ENCODE data around the gene PNPLA2.
A peak's percentile ranks its signal among the peaks of the same experiment; 100 is the strongest.

PNPLA2 gene

DNA sequence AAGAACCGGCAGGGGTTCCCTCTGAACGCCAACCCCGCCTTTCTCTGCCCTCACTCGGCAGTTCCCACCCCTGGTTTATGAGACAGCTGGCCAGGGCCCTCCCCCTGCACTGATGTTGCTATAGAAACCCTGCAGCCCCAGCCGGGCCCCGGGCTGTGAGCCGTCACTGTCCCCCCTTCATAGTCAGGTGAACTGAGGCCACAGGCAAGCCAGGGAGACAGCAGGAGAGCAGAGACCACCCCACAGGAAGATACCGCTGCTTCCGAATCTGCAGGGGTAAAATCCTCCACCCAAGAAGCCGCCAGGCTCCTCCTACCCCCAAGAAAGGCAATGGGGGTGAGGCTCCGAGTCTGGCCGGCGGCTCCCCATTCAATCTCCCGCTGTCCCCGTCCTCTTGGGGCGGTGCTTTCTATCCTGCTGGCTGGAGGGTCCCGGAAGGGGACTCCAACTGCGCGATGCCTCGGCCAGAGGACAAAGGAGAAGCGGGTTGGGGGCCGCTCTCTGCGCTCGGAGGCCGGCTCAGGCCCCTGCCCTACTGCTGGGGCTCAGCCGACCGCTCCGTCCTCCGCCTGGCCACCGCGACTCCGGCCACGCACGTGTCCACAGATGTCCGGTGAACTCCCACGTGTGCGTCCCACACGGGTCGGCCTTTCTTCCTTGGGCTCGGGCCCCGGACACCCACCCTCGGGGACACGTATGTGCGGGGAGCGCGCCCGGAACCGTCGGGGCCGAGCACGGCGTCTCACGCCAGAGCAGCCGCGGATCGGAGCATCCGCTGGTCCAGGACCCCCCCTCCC, 21.2 kb upstream of the PNPLA2 start:
- Histone ChIP-seq H3K4me1 (ENCODE audit: insufficient read depth, insufficient read length) (peaks cover 38% of the 10 kb centered on the region), H3K9me3 (ENCODE audit: insufficient read depth, low read length) (no peaks in the 10 kb centered on the region), H3K36me3 (ENCODE audit: insufficient read depth, insufficient read length, low read length) (peaks cover 60% of the 10 kb centered on the region), H3K27me3 (ENCODE audit: insufficient read depth, insufficient read length) (no peaks in the 10 kb centered on the region), H3K4me3 (ENCODE audit: insufficient read length, low read depth) (peak overlapping the region; percentile 94), H3K9ac (ENCODE audit: insufficient read length, low read depth) (peak overlapping the region; percentile 88)
- no peak for DNase-seq (ENCODE audit: low read depth, low spot score)
- TF ChIP-seq SUZ12 (IDR thresholded peaks at IDR 0.05; ENCODE audit: extremely low read depth, insufficient read depth, insufficient read length) = no peak
- no peak for TF ChIP-seq ZNF274 (IDR thresholded peaks at IDR 0.05; ENCODE audit: low read depth, low read length)
- no peak for TF ChIP-seq YY1 (IDR thresholded peaks at IDR 0.05; ENCODE audit: insufficient read depth, insufficient read length)

- H3K9ac ChIP-seq (ENCODE audit: insufficient read length, low read depth) = peak within 1 kb of the TSS; percentile 88
- DNase-seq (ENCODE audit: low read depth, low spot score) = no peak
- peaks cover 40% of the 10 kb centered on the region for H3K4me1 ChIP-seq (ENCODE audit: insufficient read depth, insufficient read length)
Measured at GRCh38 chr11:798093-798713, 20.5 kb upstream of the PNPLA2 start, which contains the start of gene SLC25A22. Gene SLC25A22, minus strand, starts transcription at chr11:798281. Its CDS starts 3,275 bp downstream, at chr11:795006.

DNA sequence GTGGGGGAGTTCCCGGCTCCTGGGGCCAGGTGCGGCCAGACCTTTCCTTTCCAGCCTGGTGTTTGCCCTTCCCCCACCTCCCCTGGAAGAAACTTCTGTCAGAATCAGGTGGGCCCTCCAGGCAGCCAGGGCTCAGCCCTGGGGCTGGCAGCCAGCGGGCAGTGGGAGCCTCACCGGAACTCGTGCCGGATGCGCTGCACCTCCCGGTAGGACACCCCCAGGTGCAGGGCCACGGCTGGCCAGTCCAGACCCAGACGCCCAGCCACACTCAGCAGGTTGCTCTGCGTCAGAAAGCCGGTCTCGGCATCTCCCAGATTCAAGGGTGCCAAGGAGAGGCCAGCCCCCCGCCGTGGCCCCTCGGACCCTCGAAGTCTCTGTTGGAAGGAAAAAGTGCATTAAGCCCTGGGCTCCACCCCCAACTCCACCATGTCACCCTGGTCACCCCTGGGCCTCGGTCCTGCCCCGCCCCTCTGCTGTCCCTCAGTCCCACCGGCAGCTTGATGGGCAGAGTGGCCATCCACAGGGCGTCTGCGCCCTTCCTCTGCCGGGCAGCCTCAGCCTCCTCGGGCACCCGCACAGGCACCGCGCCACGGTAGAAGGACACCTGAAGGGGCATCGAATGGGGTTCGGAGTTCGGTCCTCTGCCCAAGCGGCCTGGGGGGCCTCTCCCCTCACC, 18.9 kb upstream of the PNPLA2 start:
- Histone ChIP-seq H3K36me3 (ENCODE audit: insufficient read depth, insufficient read length, low read length) (peaks cover 53% of the 10 kb centered on the region), H3K9ac (ENCODE audit: insufficient read length, low read depth) (peak overlapping the region; percentile 50), H3K4me1 (ENCODE audit: insufficient read depth, insufficient read length) (peaks cover 42% of the 10 kb centered on the region), H3K4me3 (ENCODE audit: insufficient read length, low read depth) (no peak overlapping the region), H3K9me3 (ENCODE audit: insufficient read depth, low read length) (no peaks in the 10 kb centered on the region), H3K27me3 (ENCODE audit: insufficient read depth, insufficient read length) (no peaks in the 10 kb centered on the region)
- no peak for DNase-seq (ENCODE audit: low read depth, low spot score)
- TF ChIP-seq YY1 (IDR thresholded peaks at IDR 0.05; ENCODE audit: insufficient read depth, insufficient read length) = no peak
- TF ChIP-seq SUZ12 (IDR thresholded peaks at IDR 0.05; ENCODE audit: extremely low read depth, insufficient read depth, insufficient read length) = no peak
- TF ChIP-seq ZNF274 (IDR thresholded peaks at IDR 0.05; ENCODE audit: low read depth, low read length) = no peak

More at GRCh38 chr11:798093-798713, 20.5 kb upstream of the PNPLA2 start, which contains the start of gene SLC25A22:
- no peaks in the 10 kb centered on the region for H3K27me3 ChIP-seq (ENCODE audit: insufficient read depth, insufficient read length)
- TF ChIP-seq YY1 (IDR thresholded peaks at IDR 0.05; ENCODE audit: insufficient read depth, insufficient read length) = no peak
- TF ChIP-seq SUZ12 (IDR thresholded peaks at IDR 0.05; ENCODE audit: extremely low read depth, insufficient read depth, insufficient read length) = no peak
- TF ChIP-seq ZNF274 (IDR thresholded peaks at IDR 0.05; ENCODE audit: low read depth, low read length) = no peak
- no peaks in the 10 kb centered on the region for H3K9me3 ChIP-seq (ENCODE audit: insufficient read depth, low read length)
- peak within 1 kb of the TSS; percentile 94 for H3K4me3 ChIP-seq (ENCODE audit: insufficient read length, low read depth)
- peaks cover 61% of the 10 kb centered on the region for H3K36me3 ChIP-seq (ENCODE audit: insufficient read depth, insufficient read length, low read length)

GRCh38 chr11:800473-800872, 18.2 kb upstream of the PNPLA2 start:
- peak overlapping the region; percentile 21 for H3K9ac ChIP-seq (ENCODE audit: insufficient read length, low read depth)
- H3K27me3 ChIP-seq (ENCODE audit: insufficient read depth, insufficient read length) = no peaks in the 10 kb centered on the region
- H3K4me3 ChIP-seq (ENCODE audit: insufficient read length, low read depth) = no peak overlapping the region
- H3K36me3 ChIP-seq (ENCODE audit: insufficient read depth, insufficient read length, low read length) = peaks cover 52% of the 10 kb centered on the region
- H3K4me1 ChIP-seq (ENCODE audit: insufficient read depth, insufficient read length) = peaks cover 37% of the 10 kb centered on the region
- no peak for DNase-seq (ENCODE audit: low read depth, low spot score)
- TF ChIP-seq ZNF274 (IDR thresholded peaks at IDR 0.05; ENCODE audit: low read depth, low read length) (no peak), YY1 (IDR thresholded peaks at IDR 0.05; ENCODE audit: insufficient read depth, insufficient read length) (no peak), SUZ12 (IDR thresholded peaks at IDR 0.05; ENCODE audit: extremely low read depth, insufficient read depth, insufficient read length) (no peak)
- no peaks in the 10 kb centered on the region for H3K9me3 ChIP-seq (ENCODE audit: insufficient read depth, low read length)

- DNase-seq (ENCODE audit: low read depth, low spot score) = no peak
Measured at GRCh38 chr11:801097-801780, 17.5 kb upstream of the PNPLA2 start.

DNA sequence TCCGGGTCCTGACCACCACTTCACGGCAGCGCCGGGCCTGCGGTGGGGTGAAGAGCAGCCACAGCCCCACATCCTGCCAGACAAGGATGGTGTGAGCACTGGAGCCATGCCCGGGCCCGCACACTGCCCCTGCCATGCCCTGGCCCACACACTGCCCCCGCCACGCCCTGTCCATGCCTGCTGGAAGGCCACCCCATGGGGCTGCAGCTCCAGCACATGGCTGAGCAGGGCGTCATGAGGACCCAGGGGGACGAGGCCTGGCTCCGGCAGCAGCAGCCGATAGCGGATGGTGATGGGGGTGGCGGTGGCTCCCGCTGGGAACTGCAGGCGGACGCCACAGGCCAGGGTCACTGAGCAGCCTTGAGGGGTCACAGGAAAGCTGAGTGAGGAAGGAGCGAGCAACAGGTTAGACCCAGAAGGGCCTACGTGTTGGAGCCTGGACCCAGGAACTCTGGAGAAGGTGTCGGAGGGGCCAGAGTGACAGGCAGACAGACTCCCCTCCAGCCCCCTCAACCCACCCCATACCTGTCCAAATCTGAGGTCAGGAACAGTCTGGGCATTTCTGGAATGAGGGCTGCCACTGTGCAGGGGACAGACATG, 16.6 kb upstream of the PNPLA2 start:
- H3K27me3 ChIP-seq (ENCODE audit: insufficient read depth, insufficient read length) = no peaks in the 10 kb centered on the region
- H3K36me3 ChIP-seq (ENCODE audit: insufficient read depth, insufficient read length, low read length) = peaks cover 52% of the 10 kb centered on the region
- no peak overlapping the region for H3K4me3 ChIP-seq (ENCODE audit: insufficient read length, low read depth)
- no peak for TF ChIP-seq YY1 (IDR thresholded peaks at IDR 0.05; ENCODE audit: insufficient read depth, insufficient read length)
- TF ChIP-seq SUZ12 (IDR thresholded peaks at IDR 0.05; ENCODE audit: extremely low read depth, insufficient read depth, insufficient read length) = no peak
- no peak for TF ChIP-seq ZNF274 (IDR thresholded peaks at IDR 0.05; ENCODE audit: low read depth, low read length)
- H3K9me3 ChIP-seq (ENCODE audit: insufficient read depth, low read length) = no peaks in the 10 kb centered on the region
- H3K4me1 ChIP-seq (ENCODE audit: insufficient read depth, insufficient read length) = peaks cover 27% of the 10 kb centered on the region
- no peak for DNase-seq (ENCODE audit: low read depth, low spot score)
- peak overlapping the region; percentile 5 for H3K9ac ChIP-seq (ENCODE audit: insufficient read length, low read depth)

More at GRCh38 chr11:801097-801780, 17.5 kb upstream of the PNPLA2 start:
- TF ChIP-seq SUZ12 (IDR thresholded peaks at IDR 0.05; ENCODE audit: extremely low read depth, insufficient read depth, insufficient read length) (no peak), YY1 (IDR thresholded peaks at IDR 0.05; ENCODE audit: insufficient read depth, insufficient read length) (no peak), ZNF274 (IDR thresholded peaks at IDR 0.05; ENCODE audit: low read depth, low read length) (no peak)
- no peak overlapping the region for H3K4me3 ChIP-seq (ENCODE audit: insufficient read length, low read depth)
- H3K9ac ChIP-seq (ENCODE audit: insufficient read length, low read depth) = peak overlapping the region; percentile 32
- H3K4me1 ChIP-seq (ENCODE audit: insufficient read depth, insufficient read length) = peaks cover 32% of the 10 kb centered on the region
- H3K27me3 ChIP-seq (ENCODE audit: insufficient read depth, insufficient read length) = no peaks in the 10 kb centered on the region
- peaks cover 52% of the 10 kb centered on the region for H3K36me3 ChIP-seq (ENCODE audit: insufficient read depth, insufficient read length, low read length)
- no peaks in the 10 kb centered on the region for H3K9me3 ChIP-seq (ENCODE audit: insufficient read depth, low read length)

All from NT2/D1 (cell line).